Naive thymus-derived CD4-positive, alpha-beta T cell (primary cell): Measurements from ENCODE around the gene AOPEP. TPM values are rescaled to one million over a fixed set of nuclear protein-coding genes. Genes with fewer than 3 reads are reported as not detected.
A peak's percentile ranks its signal among the peaks of the same experiment; 100 is the strongest.

Experiments used
- ATAC-seq: fragments of 150-1000 bp; cut with Tn5 transposase; 2 replicates; pipeline ENCODE4 v1.10.0; 2021; ENCODE audit warnings: mild to moderate bottlenecking, moderate library complexity
- CTCF ChIA-PET: fragments of 350-600 bp; sonication (Branson Sonifier 250); formaldehyde crosslinking; loops from one replicate; lab custom pipeline; 2021; ENCODE audit warnings: antibody characterized with exemption; lab: Charles Lee
- POLR2A ChIA-PET: fragments of 350-600 bp; sonication (Branson Sonifier 250); formaldehyde crosslinking; loops from one replicate; lab custom pipeline; 2021; ENCODE audit warnings: antibody characterized with exemption, inconsistent platforms; lab: Charles Lee
- DNase-seq, 9 donors: peaks; one replicate each; pipeline versions ENCODE4 v3.0.0 to v3.0.0-alpha.2; 2020 to 2022; ENCODE audit warnings: mixed read lengths in 1 of 9
- H3K27ac ChIP-seq: one replicate; pipeline ENCODE4 v1.7.0; 2013; ENCODE audit warnings: mild to moderate bottlenecking, low read depth, low read length, moderate library complexity
- H3K27me3 ChIP-seq, 2 donors: one replicate each; pipeline ENCODE4 v1.7.0; 2013; ENCODE audit warnings: low read length in 2 of 2, mild to moderate bottlenecking in 2 of 2, moderate library complexity in 2 of 2; ENCODE audit not compliant: control insufficient read depth in 2 of 2, insufficient read depth in 2 of 2
- H3K36me3 ChIP-seq, 3 experiments: 1 replicate in 2 of 3; 2 replicates in 1 of 3; pipeline ENCODE4 v1.7.0; 2013; ENCODE audit warnings: low read length in 3 of 3, mild to moderate bottlenecking in 3 of 3, moderate library complexity in 1 of 3; ENCODE audit not compliant: insufficient read depth in 3 of 3, control insufficient read depth in 2 of 3
- H3K4me1 ChIP-seq, 2 donors: one replicate each; pipeline ENCODE4 v1.7.0; 2013; ENCODE audit warnings: low read length in 2 of 2, mild to moderate bottlenecking in 2 of 2, moderate library complexity in 1 of 2; ENCODE audit not compliant: control insufficient read depth in 2 of 2, insufficient read depth in 2 of 2
- H3K4me3 ChIP-seq: 2 replicates; pipeline ENCODE4 v1.7.0; 2013; ENCODE audit warnings: mild to moderate bottlenecking, low read length
- H3K9me3 ChIP-seq, 3 experiments: 1 replicate in 2 of 3; 2 replicates in 1 of 3; pipeline ENCODE4 v1.7.0; 2013; ENCODE audit warnings: low read length in 3 of 3; ENCODE audit not compliant: control insufficient read depth in 2 of 3
- H3K27ac Mint-ChIP-seq, 9 donors: one replicate each; pipeline ENCODE4 v1.8.0; 2020 to 2022; ENCODE audit warnings: mixed read lengths in 9 of 9, mild to moderate bottlenecking in 8 of 9, moderate library complexity in 5 of 9, inconsistent platforms in 2 of 9
- H3K27me3 Mint-ChIP-seq, 5 donors: one replicate each; pipeline ENCODE4 v1.8.0; 2021 to 2022; ENCODE audit warnings: mixed read lengths in 5 of 5, mild to moderate bottlenecking in 1 of 5
- H3K36me3 Mint-ChIP-seq, 5 donors: one replicate each; pipeline ENCODE4 v1.8.0; 2020 to 2022; ENCODE audit warnings: mixed read lengths in 5 of 5, mild to moderate bottlenecking in 3 of 5, inconsistent platforms in 1 of 5
- H3K4me1 Mint-ChIP-seq, 7 donors: one replicate each; pipeline ENCODE4 v1.8.0; 2020 to 2022; ENCODE audit warnings: mixed read lengths in 7 of 7, mild to moderate bottlenecking in 3 of 7, inconsistent platforms in 1 of 7
- H3K4me3 Mint-ChIP-seq, 10 donors: one replicate each; pipeline ENCODE4 v1.8.0; 2020 to 2022; ENCODE audit warnings: mild to moderate bottlenecking in 10 of 10, mixed read lengths in 10 of 10, moderate library complexity in 6 of 10, inconsistent platforms in 2 of 10
- H3K9me3 Mint-ChIP-seq, 11 donors: one replicate each; pipeline ENCODE4 v1.8.0; 2020 to 2022; ENCODE audit warnings: mixed read lengths in 11 of 11, mild to moderate bottlenecking in 4 of 11, inconsistent platforms in 1 of 11, moderate library complexity in 1 of 11
- intact Hi-C, 2 donors: fragments of 100-400 bp; cut with micrococcal nuclease; formaldehyde crosslinking; loops; one replicate each; pipeline ENCODE4 v1.15.1; 2023
- polyA plus RNA-seq, 2 donors: library from polyadenylated mRNA; unstranded; fragments of 300-500 nt; fragmentation: Illumina TruSeq; gene quantifications; one replicate each; pipeline ENCODE4 v1.2.3, GENCODE V29; 2021
- total RNA-seq, 6 experiments: library from RNA in 5 of 6; stranded (reverse) in 5 of 6; gene quantifications; 1 replicate in 5 of 6; 2 replicates in 1 of 6; pipeline ENCODE4 v1.2.3 and lab custom pipeline; 2021 to 2026

Gene AOPEP
- total and polyA plus RNA-seq, 7 experiments from 2014 or later: 5.7 to 19.0 (median 13.6) TPM

DNA sequence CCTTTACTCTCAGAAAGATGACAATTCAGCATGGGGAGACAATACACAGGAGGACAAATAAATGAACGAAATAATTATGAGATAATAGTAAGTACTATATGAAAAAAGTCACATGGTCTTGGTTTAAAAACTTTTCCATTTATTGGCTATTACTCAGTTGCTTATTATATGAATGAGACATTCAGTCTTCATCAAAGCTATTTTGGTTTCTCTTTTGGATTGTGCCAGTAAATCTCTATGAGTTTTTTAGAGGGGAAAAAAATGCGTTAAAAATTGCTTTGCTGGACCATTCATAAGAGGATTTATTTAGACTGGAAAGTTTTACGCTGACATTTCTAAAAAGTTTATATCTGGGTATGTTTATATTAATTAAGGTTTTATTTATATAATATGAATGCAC, 137.7 kb downstream of the AOPEP start:
- Mint-ChIP-seq H3K27ac (no peak overlapping the region), H3K4me3 (no peak overlapping the region), H3K27me3 (no peaks in the 10 kb centered on the region), H3K9me3 (no peaks in the 10 kb centered on the region), H3K4me1 (peaks cover 26 to 54% (median 50%) of the 10 kb centered on the region in 7 donors), H3K36me3 (peaks cover 0 to 11% (median 0%) of the 10 kb centered on the region in 5 donors)
- Histone ChIP-seq H3K27me3 (no peaks in the 10 kb centered on the region), H3K4me3 (no peak overlapping the region), H3K9me3 (no peaks in the 10 kb centered on the region), H3K4me1 (peaks cover 25 to 26% of the 10 kb centered on the region in 2 donors), H3K36me3 (no peaks in the 10 kb centered on the region), H3K27ac (no peak overlapping the region)
- intact Hi-C loops: loop anchor here (5.0 kb wide), 5 partner anchors 38 to 858 kb away; no protein-coding TSS in a partner anchor
- DNase-seq (no peak), ATAC-seq (no peak)
- POLR2A ChIA-PET: interaction anchor here (1.0 to 1.5 kb wide), 2 partner anchors 14 to 138 kb away, joined by 3 to 5 read pairs; no protein-coding TSS in a partner anchor
- CTCF ChIA-PET: interaction anchor here (0.8 kb wide), 1 partner anchor 83 kb away, joined by 3 read pairs; no protein-coding TSS in a partner anchor

GRCh38 chr9:94864862-94865509, 138.5 kb downstream of the AOPEP start:
- Mint-ChIP-seq H3K4me3 (no peak overlapping the region), H3K27me3 (no peaks in the 10 kb centered on the region), H3K27ac (no peak overlapping the region), H3K36me3 (peaks cover 0 to 9% (median 0%) of the 10 kb centered on the region in 5 donors), H3K9me3 (no peaks in the 10 kb centered on the region), H3K4me1 (peaks cover 27 to 54% (median 47%) of the 10 kb centered on the region in 7 donors)
- H3K27me3 ChIP-seq: no peaks in the 10 kb centered on the region
- H3K4me1 ChIP-seq: peaks cover 21 to 25% of the 10 kb centered on the region in 2 donors
- H3K4me3 ChIP-seq: no peak overlapping the region
- ATAC-seq: no peak
- ChIA-PET POLR2A (interaction anchor here (0.6 to 1.5 kb wide), 3 partner anchors 9 to 139 kb away, joined by 3 to 5 read pairs (median 3); no protein-coding TSS in a partner anchor), CTCF (interaction anchor here (0.6 to 0.8 kb wide), 2 partner anchors 84 to 88 kb away, joined by 3 read pairs; no protein-coding TSS in a partner anchor)
- DNase-seq: no peak
- no peak overlapping the region for H3K27ac ChIP-seq
- H3K9me3 ChIP-seq: no peaks in the 10 kb centered on the region
- no peaks in the 10 kb centered on the region for H3K36me3 ChIP-seq
- intact Hi-C loops: loop anchor here (5.0 kb wide), 5 partner anchors 37 to 857 kb away; no protein-coding TSS in a partner anchor

- Mint-ChIP-seq H3K27ac (no peak overlapping the region), H3K4me1 (peaks cover 27 to 54% (median 44%) of the 10 kb centered on the region in 7 donors), H3K27me3 (no peaks in the 10 kb centered on the region), H3K4me3 (no peak overlapping the region), H3K36me3 (peaks cover 0 to 7% (median 0%) of the 10 kb centered on the region in 5 donors), H3K9me3 (peaks cover 0 to under 1% (median 0%) of the 10 kb centered on the region in 11 donors)
- ATAC-seq: no peak
- Histone ChIP-seq H3K36me3 (no peaks in the 10 kb centered on the region), H3K27ac (no peak overlapping the region), H3K4me1 (peaks cover 20 to 25% of the 10 kb centered on the region in 2 donors), H3K9me3 (no peaks in the 10 kb centered on the region), H3K27me3 (no peaks in the 10 kb centered on the region), H3K4me3 (no peak overlapping the region)
- POLR2A ChIA-PET: interaction anchor here (1.0 kb wide), 1 partner anchor 160 kb away, joined by 3 read pairs; no protein-coding TSS in a partner anchor
- intact Hi-C loops: no loop called here
- DNase-seq: no peak
- CTCF ChIA-PET: no interaction called here
These were observed 139.3 kb downstream of the AOPEP start for GRCh38 chr9:94865582-94866452.

- DNase-seq (no peak), ATAC-seq (no peak)
- Mint-ChIP-seq H3K36me3 (peaks cover 0 to 10% (median 0%) of the 10 kb centered on the region in 5 donors), H3K9me3 (peaks cover 0 to 3% (median 0%) of the 10 kb centered on the region in 11 donors), H3K27ac (no peak overlapping the region), H3K4me1 (peaks cover 28 to 54% (median 44%) of the 10 kb centered on the region in 7 donors), H3K27me3 (no peaks in the 10 kb centered on the region), H3K4me3 (no peak overlapping the region)
- Histone ChIP-seq H3K27ac (no peak overlapping the region), H3K27me3 (no peaks in the 10 kb centered on the region), H3K9me3 (no peaks in the 10 kb centered on the region), H3K4me3 (no peak overlapping the region), H3K36me3 (no peaks in the 10 kb centered on the region), H3K4me1 (peaks cover 18 to 26% of the 10 kb centered on the region in 2 donors)
- ChIA-PET POLR2A (no interaction called here), CTCF (no interaction called here)
- intact Hi-C loops: no loop called here
These were observed 140.3 kb downstream of the AOPEP start for GRCh38 chr9:94866770-94867169.

DNA sequence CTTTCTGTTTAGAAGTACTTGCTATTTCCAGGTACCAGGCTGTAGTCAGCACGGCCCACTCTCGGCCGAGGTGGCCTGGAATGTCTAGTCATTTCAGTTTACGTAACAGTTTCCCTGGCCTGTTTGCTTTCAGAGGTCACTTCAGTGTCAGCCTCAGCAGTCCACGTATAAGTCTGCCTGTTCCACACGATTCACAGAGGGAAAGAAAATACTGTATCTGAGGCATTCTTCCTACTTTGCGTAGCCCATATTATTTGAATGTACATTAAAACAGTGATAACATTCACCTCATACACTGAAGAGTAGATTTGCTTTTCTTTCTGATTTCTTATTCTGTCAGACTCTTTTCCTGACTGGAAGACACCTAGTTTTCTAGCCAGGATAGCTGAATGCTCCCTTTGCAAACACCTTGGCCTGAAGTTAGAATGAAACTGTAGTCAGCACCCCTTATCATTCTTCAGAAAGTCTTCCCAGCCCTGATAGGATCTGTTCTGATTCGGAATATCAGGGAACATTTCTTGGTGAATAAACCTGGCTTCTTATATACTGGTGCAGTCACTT, 140.9 kb downstream of the AOPEP start:
- peaks cover 17 to 26% of the 10 kb centered on the region in 2 donors for H3K4me1 ChIP-seq
- no peaks in the 10 kb centered on the region for H3K36me3 ChIP-seq
- ChIA-PET CTCF (no interaction called here), POLR2A (no interaction called here)
- no peak for ATAC-seq
- H3K9me3 ChIP-seq: no peaks in the 10 kb centered on the region
- Mint-ChIP-seq H3K9me3 (peaks cover 0 to 3% (median 0%) of the 10 kb centered on the region in 11 donors), H3K4me1 (peaks cover 27 to 52% (median 44%) of the 10 kb centered on the region in 7 donors), H3K27ac (peak overlapping the region in 1 of 9 donors; percentile 44), H3K4me3 (no peak overlapping the region), H3K36me3 (peaks cover 0 to 10% (median 0%) of the 10 kb centered on the region in 5 donors), H3K27me3 (no peaks in the 10 kb centered on the region)
- H3K4me3 ChIP-seq: no peak overlapping the region
- no peak overlapping the region for H3K27ac ChIP-seq
- intact Hi-C loops: no loop called here
- no peaks in the 10 kb centered on the region for H3K27me3 ChIP-seq
- DNase-seq: no peak

- Mint-ChIP-seq H3K36me3 (peaks cover 0 to 7% (median 0%) of the 10 kb centered on the region in 5 donors), H3K27me3 (peaks cover 0 to 4% (median 0%) of the 10 kb centered on the region in 5 donors), H3K4me3 (no peak overlapping the region), H3K4me1 (peaks cover 26 to 52% (median 39%) of the 10 kb centered on the region in 7 donors), H3K27ac (peak overlapping the region in 1 of 9 donors; percentile 44), H3K9me3 (peaks cover 0 to 3% (median 0%) of the 10 kb centered on the region in 11 donors)
- ATAC-seq (no peak), DNase-seq (no peak)
- Histone ChIP-seq H3K4me3 (no peak overlapping the region), H3K9me3 (no peaks in the 10 kb centered on the region), H3K27me3 (no peaks in the 10 kb centered on the region), H3K27ac (no peak overlapping the region), H3K4me1 (peaks cover 17 to 24% of the 10 kb centered on the region in 2 donors), H3K36me3 (no peaks in the 10 kb centered on the region)
- intact Hi-C loops: no loop called here
- POLR2A ChIA-PET: no interaction called here
- CTCF ChIA-PET: no interaction called here
These were observed 141.4 kb downstream of the AOPEP start for GRCh38 chr9:94867842-94868312.
